ENCODE results near the gene RHOA.

RHOA gene

DNA sequence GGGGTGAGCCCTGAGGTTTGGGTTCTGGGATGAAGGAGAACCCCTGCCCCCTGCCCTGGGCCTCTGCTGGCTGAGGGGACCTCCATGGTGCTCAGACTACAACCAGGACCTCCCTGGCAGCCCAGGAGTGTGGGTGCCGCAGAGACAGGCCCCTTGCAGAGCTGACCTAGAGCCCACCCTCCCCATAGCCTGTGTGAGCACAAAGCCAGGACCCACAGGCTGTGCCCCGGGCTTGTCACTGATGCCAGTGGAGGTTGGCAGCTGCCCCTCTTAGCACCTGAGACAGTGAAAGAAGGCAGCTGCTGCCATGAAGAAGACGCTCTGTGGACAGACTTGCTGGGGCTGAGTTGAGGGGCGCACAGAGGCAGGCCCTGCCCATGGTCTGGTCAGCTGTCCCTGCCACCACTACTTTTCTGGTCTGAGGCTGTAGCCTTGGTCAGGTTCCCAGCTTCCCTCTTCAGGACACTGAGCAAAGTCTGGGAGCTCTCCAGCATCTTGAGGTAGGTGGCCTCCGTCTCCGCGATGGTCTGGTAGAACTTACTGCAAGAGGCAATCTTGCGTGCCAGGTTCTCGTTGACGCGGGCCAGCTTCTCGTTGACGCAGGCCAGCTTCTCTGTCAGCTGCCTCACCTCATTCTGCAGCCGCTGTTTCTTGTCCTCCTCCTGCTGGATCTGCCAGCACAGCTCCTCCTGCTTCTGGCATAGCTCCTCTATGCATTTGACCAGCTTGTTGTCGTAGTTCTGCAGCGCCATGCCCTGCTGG, 94.9 kb downstream of the RHOA start:
- no peak for DNase-seq (ENCODE audit: low spot score)
- peak overlapping the region; percentile 13; the same call in 1 of the 2 replicates for H3K27ac ChIP-seq
- ChIA-PET POLR2A (ENCODE audit: low non-redundant PET) (no interaction called here), CTCF (no interaction called here)
- TF ChIP-seq, protein P1, sequence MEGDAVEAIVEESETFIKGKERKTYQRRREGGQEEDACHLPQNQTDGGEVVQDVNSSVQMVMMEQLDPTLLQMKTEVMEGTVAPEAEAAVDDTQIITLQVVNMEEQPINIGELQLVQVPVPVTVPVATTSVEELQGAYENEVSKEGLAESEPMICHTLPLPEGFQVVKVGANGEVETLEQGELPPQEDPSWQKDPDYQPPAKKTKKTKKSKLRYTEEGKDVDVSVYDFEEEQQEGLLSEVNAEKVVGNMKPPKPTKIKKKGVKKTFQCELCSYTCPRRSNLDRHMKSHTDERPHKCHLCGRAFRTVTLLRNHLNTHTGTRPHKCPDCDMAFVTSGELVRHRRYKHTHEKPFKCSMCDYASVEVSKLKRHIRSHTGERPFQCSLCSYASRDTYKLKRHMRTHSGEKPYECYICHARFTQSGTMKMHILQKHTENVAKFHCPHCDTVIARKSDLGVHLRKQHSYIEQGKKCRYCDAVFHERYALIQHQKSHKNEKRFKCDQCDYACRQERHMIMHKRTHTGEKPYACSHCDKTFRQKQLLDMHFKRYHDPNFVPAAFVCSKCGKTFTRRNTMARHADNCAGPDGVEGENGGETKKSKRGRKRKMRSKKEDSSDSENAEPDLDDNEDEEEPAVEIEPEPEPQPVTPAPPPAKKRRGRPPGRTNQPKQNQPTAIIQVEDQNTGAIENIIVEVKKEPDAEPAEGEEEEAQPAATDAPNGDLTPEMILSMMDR (conservative IDR thresholded peaks at IDR 0.05; ENCODE audit: low read depth) = no peak

DNA sequence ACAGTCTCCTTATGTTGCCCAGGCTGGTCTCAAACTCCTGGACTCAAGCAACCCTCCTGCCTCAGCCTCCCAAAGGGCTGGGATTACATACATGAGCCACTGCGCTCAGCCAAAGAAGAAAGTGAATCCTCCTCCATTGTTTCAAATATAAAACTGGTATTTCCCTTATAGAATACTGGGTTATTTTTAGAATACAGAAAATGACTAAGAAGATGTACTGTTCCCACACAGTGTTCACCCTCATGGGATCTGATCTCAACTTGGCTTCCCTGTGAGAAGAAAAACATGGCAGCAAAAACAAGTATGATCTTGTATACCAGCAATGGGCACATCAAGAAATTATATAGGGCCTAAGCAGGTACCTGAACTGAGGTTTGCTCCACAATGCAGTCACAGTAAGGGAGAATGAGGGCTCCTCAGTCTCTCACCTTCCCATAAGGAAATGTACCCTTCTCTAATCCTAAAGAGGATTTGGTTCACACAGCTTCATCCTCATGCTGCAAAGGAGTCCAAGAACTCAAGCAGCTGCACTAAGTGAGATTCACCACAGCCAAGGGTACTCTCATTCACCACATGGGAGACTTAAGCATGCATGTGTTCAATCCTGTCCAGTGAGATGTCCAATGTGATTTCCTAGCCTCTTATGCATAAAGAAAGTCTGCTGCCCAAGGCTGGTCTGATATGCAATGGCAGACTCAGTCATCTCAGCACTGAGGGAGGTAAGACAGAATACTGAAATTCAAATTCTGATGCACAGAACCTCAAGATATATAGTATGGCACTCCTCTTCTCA, 97.7 kb downstream of the RHOA start:
- ChIA-PET CTCF (interaction anchor here (0.6 kb wide), 1 partner anchor 97 kb away, joined by 3 read pairs; no protein-coding TSS in a partner anchor), POLR2A (ENCODE audit: low non-redundant PET) (no interaction called here)
- TF ChIP-seq, protein P1 (conservative IDR thresholded peaks at IDR 0.05; ENCODE audit: low read depth) = no peak
- H3K27ac ChIP-seq = no peak overlapping the region
- no peak for DNase-seq (ENCODE audit: low spot score)

DNA sequence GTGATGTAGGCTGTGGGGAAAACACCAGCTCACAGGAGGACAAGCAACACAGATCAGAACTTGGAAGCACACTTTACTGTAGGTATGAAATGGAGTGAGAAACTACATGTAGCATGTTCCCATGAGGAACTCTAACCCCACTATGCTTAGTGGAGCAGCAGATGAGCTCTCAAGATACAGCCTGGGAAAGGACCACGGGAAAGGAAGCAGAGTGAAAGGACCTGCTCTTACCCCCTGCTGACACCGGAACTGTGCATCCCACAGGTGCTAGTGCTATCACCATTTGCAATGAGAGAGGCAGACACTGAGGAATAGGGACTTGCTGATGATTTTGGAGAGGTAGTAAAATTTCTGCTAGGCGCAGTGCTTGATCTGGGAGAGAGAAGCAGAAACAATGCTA, 100.5 kb downstream of the RHOA start:
- ChIA-PET CTCF (no interaction called here), POLR2A (ENCODE audit: low non-redundant PET) (no interaction called here)

DNA sequence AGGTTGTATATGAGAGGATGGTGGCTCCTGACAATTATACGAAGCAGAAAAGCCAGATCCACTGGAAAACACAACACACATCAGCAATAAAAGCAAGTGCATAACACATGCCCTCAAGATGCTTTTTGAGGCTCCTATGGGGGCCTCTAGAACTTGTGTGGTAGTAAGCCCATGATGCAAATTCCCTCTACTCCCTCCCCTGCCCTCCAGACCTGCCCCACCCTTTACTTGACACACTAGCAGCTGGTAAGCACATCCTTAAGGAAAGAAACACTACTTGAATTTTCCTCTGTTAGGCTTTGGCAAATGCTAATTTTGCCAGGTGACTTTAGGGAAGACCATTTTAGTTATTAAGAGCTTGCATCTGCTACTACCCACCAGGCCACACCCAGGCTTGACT, 101.1 kb downstream of the RHOA start:
- POLR2A ChIA-PET (ENCODE audit: low non-redundant PET) = no interaction called here
- DNase-seq (ENCODE audit: low spot score) = no peak
- H3K27ac ChIP-seq = no peak overlapping the region
- CTCF ChIA-PET = no interaction called here
- TF ChIP-seq, protein P1 (conservative IDR thresholded peaks at IDR 0.05; ENCODE audit: low read depth) = no peak

More for the DNA sequence above, 100.5 kb downstream of the RHOA start:
- H3K27ac ChIP-seq = no peak overlapping the region
- DNase-seq (ENCODE audit: low spot score) = no peak
- TF ChIP-seq, protein P1 (conservative IDR thresholded peaks at IDR 0.05; ENCODE audit: low read depth) = no peak
